HL-60/S4 (cell line): ENCODE results near the gene PSME3IP1.

Experiments used
- in situ Hi-C: fragments of 300-500 bp; cut with MboI; formaldehyde crosslinking; loops from 2 replicates; pipeline ENCODE4 v1.14.3; 2022; ENCODE audit warnings: low sequenced_read_pairs

Gene PSME3IP1

GRCh38 chr16:57169327-57169726, 16.5 kb downstream of the PSME3IP1 start:
- in situ Hi-C loops = loop anchor here (10.0 kb wide), 2 partner anchors 205 to 305 kb away; partner anchors contain the start of genes CETP and SLC12A3

GRCh38 chr16:57167953-57168352, 17.9 kb downstream of the PSME3IP1 start:
- in situ Hi-C loops = loop anchor here (10.0 kb wide), 2 partner anchors 203 to 303 kb away; partner anchors contain the start of genes CETP and SLC12A3

- in situ Hi-C loops = loop anchor here (10.0 kb wide), 2 partner anchors 203 to 303 kb away; partner anchors contain the start of genes CETP and SLC12A3
Measured at GRCh38 chr16:57167538-57167937, 18.3 kb downstream of the PSME3IP1 start.

GRCh38 chr16:57166951-57167350, 18.9 kb downstream of the PSME3IP1 start:
- in situ Hi-C loops = loop anchor here (10.0 kb wide), 2 partner anchors 202 to 302 kb away; partner anchors contain the start of genes CETP and SLC12A3

GRCh38 chr16:57166451-57166850, 19.4 kb downstream of the PSME3IP1 start:
- in situ Hi-C loops = loop anchor here (10.0 kb wide), 2 partner anchors 202 to 302 kb away; partner anchors contain the start of genes CETP and SLC12A3

- in situ Hi-C loops = loop anchor here (10.0 kb wide), 2 partner anchors 201 to 301 kb away; partner anchors contain the start of genes CETP and SLC12A3
Measured at GRCh38 chr16:57165938-57166337, 19.9 kb downstream of the PSME3IP1 start.

- in situ Hi-C loops = loop anchor here (10.0 kb wide), 2 partner anchors 201 to 301 kb away; partner anchors contain the start of genes CETP and SLC12A3
Measured at GRCh38 chr16:57165483-57165882, 20.4 kb downstream of the PSME3IP1 start.

- in situ Hi-C loops = loop anchor here (10.0 kb wide), 2 partner anchors 199 to 299 kb away; partner anchors contain the start of genes CETP and SLC12A3
Measured at GRCh38 chr16:57163842-57164241, 22.0 kb downstream of the PSME3IP1 start.

- in situ Hi-C loops = no loop called here
Measured at GRCh38 chr16:57159447-57159846, 26.4 kb downstream of the PSME3IP1 start.

GRCh38 chr16:57157533-57157932, 28.3 kb downstream of the PSME3IP1 start:
- in situ Hi-C loops = no loop called here

GRCh38 chr16:57156351-57156703, 29.5 kb downstream of the PSME3IP1 start:
- in situ Hi-C loops = no loop called here

GRCh38 chr16:57155702-57156350, 30.0 kb downstream of the PSME3IP1 start:
- in situ Hi-C loops = no loop called here

- in situ Hi-C loops = no loop called here
Measured at GRCh38 chr16:57153841-57154240, 32.0 kb downstream of the PSME3IP1 start.

- in situ Hi-C loops = no loop called here
Measured at GRCh38 chr16:57152096-57153093, 33.4 kb downstream of the PSME3IP1 start.

- in situ Hi-C loops = no loop called here
Measured at GRCh38 chr16:57151369-57151768, 34.5 kb downstream of the PSME3IP1 start.

GRCh38 chr16:57150682-57151330, 35.0 kb downstream of the PSME3IP1 start:
- in situ Hi-C loops = no loop called here

GRCh38 chr16:57149391-57149790, 36.4 kb downstream of the PSME3IP1 start:
- in situ Hi-C loops = no loop called here

- in situ Hi-C loops = no loop called here
Measured at GRCh38 chr16:57148481-57148880, 37.4 kb downstream of the PSME3IP1 start.

- in situ Hi-C loops = no loop called here
Measured at GRCh38 chr16:57147381-57148221, 38.2 kb downstream of the PSME3IP1 start.

GRCh38 chr16:57146735-57147134, 39.1 kb downstream of the PSME3IP1 start:
- in situ Hi-C loops = no loop called here
